ENCODE measurements around the gene VAPA.

Gene VAPA

DNA sequence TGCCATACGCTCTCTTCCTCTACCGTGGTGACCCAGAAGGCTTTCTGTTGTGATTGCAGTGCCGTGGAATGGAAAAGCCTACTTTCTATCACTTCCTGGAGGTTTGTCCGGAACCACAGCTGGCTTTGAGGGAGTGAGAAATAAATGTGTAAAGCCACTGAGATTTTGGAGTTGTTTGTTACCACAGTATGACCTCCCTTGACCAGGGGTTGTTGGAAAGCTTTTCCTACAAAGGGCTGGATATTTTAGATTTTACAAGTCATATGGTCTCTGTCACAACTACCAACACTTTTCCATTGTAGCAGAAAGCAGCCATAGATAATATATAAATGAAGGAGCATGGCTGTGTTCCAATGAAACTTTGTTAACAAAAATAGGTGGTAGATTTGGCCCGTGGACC, 70.3 kb downstream of the VAPA start:
- DNase-seq: no peak

DNA sequence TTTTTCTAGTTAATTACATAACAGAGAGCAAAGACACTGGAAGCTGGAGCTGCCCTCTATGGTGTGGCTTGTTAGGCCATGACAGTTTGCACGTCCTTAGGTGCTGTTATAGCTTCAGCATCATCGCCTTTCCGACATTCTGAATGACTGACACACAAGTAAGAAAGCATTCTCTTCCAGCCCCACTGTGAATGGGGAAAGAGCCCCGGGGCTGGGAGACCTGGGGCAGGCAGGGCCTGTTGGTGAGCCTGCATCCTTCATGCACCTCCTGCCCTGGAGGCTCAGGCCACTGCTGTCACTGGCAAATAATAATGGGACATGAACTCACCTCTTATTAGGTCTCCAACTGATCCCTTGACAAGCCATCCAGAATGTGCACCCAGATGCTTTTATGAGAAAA, 71.8 kb downstream of the VAPA start:
- DNase-seq: no peak

DNA sequence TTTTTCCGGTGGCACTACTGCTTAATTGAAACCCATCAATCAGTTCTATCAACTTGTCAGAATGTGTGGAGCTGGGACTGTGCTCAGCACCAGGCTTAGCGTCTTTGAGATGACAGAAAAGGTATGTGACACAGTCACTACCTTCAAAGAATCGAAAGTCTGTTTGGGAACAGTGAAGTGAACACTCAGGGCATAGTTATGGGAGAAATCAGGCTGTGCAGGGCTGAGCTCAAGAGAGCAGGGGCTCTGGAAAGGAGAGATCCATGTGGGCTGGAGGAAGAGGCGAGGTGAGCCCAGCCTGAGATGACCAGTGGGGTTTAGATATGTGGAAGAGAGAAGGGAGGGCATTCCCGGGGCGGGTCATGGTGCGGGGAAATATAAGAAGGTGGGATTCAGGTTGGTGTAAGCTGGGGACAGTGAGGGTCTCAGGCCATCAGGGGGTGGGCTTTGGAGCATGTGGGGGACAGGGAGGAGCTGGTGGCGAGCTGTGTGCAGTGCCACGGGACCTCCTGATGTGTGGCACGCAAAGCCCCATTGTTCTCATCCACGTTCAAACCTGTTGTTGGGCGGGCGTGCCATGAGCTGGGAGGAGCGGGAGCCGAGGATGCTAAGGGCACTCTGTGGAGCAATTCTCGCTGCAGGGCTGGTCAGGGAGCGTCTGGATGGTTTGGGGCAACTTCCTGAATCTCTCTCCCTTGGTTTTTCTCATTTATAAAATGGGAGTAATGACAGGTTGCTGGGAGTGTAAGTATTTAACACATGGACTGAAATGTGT, 72.5 kb downstream of the VAPA start:
- no peak for DNase-seq

DNA sequence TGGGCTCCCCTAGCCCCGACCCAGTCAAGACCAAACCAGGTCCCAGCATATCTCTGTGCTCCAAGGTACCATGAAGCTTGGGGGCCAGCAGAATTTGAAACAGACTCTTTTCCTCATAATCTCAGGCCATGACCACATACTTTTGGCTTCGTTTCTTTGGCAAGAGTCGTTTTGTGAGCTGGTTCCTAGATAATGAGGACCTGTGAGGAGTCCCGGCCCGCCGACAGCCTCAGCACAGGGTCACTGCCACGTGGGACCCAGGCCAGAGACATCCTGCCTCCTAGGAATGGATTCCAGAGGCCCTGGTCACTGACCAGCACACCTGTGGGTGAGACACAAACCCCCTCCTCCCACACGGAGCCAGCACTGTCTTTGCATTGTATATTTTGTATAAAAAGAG, 73.5 kb downstream of the VAPA start:
- DNase-seq: no peak

DNA sequence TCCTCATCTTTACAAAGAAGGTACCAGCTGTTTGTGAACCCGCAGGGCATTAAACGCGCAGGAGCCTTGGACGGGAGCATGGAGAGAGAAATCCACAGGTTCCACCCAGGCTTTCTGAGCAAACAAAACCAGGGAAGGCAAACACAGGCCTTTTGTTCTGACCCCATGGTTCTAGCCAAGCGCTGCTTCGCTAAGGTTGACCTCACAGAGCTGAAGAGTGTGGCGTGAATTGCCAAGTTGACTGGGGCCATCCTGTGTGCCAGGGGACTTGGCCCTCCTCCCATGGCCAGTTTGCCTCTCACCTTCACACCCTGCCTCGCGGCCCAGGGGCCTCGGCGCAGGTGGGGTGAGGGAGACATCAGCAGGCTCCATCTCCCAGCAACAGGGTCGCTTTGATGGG, 74.1 kb downstream of the VAPA start:
- no peak for DNase-seq

DNA sequence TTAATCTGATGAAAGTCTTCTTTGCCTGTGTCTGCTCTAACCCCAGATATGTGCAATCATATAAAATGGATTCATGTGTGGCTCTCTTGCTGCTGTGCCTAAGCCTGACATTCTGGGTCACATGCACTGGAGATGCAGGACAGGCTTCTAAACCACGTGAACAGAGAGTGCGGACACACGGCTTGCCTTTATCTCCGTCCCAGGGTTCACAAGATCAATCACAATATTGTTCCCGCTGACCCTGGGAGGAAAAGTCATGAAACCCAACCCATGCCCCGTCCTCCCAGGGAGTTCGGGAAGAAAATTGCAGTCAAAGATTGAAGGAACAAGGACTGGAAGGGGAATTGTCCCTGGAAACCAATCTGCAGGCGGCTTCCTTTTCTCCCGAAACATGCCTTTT, 74.8 kb downstream of the VAPA start:
- DNase-seq: no peak

DNA sequence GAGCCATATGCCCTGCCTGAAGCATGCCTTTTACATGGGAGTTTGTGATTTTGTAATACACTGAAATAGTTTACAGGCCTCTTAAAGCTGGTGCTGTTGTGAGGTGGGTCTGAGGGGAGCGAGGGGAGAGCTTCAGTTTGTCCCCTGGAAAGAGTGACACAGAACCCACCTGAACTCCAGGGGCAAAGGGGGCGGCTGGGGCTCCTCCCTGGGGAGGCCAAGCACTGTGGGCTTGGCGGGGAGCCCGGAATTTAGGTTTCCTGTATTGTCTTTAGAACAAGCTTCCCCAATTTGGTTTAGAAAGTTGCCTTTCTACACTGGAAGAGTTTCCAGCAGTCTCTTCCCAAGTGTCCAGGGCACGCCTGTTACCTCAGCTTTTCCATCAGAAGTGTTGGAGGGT, 75.7 kb downstream of the VAPA start:
- no peak for DNase-seq

DNA sequence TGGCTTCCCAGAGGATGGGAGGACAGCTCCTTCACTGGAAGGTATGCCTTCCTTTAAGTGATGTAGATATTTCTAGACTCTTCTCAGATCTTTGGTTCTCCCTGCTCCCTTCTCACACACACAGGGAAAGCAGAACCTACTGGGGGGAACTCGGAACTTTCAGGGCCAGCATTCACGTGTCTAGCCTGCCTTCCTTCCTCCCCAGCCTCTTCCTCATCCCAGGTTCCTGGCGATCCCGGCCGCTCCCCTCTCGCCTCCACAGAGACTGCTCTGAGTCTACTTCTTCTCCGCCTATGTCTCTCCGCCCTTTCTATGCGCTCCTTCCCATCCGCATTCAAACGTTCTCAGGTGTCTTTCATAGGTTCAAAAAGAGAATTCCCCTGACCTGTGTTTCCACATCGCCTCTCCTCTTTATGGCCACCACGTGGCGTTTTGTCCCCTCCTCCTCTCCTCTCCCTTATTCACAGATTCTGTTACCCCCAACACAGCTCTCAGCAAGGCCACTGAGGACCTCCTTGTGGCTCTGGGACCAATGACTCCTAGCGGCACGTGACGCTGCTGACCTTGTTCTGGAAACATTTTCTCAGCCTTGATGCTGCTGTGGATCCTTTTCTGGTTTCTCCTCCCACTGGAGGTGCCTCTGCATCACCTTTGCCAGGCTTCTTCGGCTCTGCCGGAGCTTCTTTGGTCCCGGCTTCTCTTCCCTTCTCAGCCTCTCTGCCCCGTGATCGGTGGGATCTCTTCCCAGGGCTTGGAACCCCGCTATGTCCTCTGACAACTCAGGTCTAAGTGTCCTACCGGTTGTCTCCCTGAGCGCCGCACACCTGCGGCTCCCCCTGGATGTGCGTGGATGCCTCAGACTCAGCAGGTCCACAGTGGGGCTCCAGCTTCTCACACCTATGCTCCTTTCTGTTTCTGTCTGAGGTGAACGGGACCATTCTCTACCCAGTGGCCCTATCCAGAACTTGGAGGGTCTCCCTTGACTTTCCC, 77.5 kb downstream of the VAPA start:
- DNase-seq: no peak

DNA sequence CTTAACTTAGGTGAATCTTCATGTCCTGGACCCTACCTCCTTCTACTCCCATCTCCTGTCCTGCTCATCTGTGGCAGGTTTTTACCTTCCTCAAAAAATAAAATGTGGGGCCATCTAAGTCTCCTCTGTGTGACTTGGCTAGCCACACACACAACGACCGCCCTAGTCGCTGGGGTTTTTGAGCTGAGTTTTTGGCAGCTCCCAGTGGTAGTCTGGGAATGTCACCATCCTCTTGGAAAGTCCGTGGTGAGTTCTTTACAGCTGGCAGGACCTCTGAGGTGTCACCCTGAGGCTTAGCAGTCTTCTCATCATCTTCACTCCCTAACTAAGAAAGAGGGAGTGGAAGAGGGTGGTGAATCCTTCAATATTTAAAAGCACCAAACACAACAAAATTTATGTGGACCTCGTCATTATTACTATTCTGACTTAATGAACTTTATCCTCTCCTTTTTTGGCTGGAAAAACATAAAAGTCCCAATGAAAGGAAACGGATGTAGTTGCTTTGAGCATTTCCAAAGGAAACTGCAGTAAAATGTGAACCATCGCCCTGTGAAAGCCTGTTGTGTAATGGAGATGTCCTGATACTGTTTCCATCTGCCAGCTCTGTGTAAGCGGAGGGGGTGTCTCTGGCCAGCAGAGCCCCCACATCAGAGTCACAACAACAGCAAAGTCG, 78.6 kb downstream of the VAPA start:
- DNase-seq: no peak

DNA sequence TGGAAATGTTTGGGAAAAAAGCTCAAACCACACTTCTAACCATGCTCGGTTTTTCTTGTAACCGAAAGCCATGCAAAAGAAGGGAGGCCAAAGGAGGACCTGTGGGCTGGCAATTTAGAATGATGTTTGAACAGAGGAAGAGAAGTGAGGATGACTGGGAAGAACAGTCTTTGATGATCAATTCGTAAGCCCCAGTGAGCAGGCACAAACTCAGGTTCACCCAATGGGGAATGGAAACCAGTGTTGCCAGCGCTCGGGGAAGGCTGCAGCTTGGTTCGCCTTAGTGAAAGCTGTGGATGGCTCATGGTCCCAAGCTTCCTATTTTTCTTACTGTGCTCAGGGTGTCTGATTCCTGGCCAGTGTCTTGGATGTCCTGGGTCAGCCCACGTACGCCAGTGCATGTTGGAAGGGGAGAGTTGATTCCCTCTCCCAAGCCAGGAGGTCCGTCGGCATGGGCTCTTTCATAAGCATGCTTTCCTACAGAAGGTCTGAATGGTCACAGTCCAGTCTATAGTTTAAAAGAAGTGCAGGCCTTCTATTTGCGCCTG, 79.2 kb downstream of the VAPA start:
- no peak for DNase-seq

DNA sequence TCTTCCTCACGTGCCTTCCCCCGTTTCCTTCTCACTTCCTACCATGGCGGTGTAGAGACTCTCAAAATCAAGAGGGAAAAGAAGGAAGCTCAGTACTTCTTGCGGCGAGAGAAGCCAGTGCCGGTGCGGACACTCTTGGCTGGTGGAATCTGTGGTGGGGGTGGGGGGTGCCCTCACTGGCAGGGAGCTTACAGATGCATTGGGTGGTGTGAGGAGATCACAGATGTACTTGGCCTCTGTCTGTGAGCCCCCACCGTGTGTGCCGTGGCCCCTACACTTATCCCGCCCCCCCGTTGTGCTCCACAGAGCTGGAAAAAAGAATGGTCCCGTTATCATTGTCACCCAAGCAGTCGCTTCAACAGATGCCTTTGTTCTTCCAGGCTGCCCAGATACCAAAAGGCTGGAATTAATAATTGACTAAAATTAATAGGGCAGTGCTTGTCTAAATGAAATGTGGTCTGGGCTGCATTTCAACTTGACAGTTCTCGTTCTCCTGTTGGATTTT, 79.8 kb downstream of the VAPA start:
- DNase-seq: no peak

DNA sequence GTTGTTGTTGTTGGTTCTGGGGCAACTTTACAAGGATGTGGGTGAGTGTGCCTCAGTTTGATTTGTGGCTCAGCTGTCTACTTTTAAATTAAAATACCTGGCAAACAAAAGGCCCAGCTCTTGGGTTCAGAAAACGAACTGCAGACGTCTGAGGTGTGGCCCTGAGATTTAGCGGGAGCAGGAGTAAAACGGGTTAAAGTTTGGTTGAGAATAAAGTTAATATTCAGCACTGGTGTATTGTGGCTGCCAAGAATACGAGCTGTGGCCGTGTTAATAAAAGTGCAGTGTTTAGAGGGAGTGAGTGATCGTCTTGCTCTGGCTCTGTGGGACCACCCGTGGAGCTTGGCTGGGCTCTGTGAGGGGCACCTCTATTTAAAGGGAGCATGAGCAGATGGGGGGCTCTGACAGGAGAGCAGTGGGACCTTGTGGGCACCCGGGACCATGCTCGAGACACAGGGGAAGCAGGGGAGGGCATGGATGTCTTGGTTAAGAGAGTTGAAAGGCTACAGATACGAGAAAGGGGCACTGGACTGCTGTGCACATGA, 80.3 kb downstream of the VAPA start:
- no peak for DNase-seq

DNA sequence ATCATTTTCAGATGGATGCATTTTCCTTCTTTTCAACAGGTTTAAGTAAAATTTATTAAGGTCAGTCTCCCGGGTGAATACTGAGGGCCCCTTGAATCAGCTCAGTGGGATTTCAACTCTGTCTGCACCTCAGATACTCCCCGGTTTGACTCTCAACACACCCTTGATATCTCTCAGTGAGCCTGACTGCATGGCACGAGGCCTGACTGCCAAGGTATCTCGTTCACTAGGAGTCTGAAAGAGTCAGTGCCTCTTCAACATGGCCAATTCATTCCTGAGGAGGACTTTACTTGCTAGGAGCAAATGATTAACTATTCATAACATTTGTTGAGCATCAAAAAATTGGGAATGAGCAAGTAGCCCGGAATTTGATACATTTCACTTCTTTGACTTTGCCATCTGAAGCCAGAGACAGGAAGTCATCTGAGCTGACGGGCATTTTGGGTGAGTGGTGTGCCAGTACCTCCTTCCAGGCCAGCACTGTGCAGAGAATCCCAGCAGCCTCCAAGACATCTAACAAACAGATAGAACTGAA, 81.0 kb downstream of the VAPA start:
- no peak for DNase-seq

DNA sequence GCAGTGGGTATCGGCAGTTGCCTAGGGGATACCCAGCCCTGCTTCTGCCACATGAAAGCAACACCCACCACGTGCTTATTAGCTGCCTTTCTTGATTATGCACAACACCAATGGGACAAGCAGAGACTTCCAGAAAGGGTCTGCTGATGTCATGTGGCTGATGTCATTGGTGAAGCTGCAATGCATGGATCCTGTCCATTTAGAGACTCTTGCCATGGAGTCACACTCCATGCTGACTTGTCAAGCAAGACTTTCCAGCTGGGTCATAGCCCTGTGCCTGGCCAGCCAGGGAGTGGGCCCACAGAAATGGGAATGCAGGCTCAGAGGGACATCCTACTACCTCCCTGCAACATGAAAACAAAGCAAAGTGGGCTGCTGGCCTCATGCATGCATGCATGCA, 81.8 kb downstream of the VAPA start:
- DNase-seq: no peak

DNA sequence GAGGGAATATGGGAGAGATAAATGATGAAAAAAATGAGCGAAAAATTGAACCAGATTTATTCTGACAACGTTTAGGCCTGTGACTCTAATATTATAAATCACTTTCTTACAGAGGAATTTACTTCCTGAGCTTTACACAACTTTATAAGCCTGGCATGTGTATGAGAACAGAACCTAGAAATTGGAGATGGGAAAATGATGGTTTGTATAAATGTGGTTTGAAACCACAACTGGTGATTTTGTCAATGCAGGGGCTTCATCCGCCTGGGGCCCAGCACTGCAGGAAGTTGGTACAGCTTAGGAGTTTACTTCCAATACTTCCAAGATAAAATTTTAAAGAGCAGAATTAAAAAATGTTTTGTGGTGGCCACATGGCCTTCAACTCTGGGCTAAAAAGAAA, 82.3 kb downstream of the VAPA start:
- no peak for DNase-seq

DNA sequence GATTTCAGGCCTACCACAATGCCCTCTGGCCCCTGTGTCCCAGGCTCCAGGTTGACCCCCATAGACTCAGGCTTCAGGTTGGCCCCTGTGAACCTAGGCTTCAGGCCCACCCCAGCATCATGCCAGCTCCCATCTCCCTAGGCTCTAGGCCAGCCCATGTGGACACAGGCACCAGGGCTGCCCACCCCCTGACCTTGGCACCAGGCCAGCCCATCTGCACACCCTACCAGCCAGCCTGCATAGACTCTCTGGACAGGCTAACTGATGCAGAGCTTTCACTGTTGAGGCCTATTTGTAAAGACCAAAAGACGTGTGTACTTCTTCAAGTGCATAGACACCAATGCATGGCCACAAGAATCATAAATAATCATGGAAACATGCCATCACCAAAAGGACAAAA, 83.9 kb downstream of the VAPA start:
- DNase-seq: no peak

DNA sequence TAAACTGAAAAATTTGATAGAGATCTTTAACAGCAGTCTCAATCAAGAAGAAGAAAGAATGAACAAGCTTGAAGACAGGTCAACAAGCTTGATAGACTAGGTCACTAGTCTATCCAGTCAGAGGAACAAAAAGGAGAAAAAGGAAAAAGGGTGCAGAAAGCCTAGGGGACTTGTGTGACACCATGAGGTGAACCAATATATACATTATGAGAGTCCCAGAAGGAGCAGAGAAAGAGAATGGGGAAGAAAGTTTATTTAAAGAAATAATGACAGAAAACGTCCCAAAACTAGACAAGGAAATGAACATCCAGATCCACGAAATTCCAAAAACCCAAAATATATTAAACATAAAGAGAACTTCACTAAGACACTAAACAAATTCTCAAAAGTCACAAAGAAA, 84.5 kb downstream of the VAPA start:
- no peak for DNase-seq

DNA sequence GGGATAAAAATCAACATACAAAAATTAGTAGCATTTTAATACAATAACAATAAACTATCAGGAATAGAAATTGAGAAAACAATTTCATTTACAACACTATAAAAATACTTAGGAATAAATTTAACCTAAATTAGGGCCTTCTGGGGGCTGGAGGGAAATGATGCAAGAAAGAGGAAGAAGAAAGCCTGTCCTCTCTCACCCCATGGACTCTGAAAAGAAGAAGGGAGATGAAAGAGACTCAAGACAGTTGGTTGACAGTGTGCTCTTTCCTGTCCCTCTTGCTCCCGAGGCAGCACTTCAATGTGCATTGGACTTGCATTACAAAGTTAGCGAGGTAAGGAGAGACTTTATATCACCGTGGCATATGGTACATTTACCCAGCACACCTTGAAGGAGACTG, 88.5 kb downstream of the VAPA start:
- DNase-seq: no peak

DNA sequence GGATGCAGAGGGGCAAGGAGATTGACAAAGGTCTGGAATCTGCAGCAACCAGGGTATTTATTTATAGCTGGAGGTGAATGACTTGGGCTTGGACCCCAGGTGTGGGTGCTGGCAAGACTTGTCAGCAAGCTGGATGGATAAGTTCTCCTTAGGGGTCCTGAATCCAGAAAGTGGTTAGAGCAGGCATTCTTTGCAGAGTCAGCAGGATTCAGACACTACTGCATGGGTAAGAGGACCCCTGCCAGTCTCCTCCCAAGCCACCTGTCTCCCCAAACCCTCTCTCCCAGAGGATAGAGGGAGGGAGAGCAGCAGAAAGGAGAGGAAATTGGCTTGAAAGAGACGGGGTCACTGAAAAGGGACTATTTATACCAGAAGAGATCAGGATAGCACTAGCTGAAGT, 89.5 kb downstream of the VAPA start:
- no peak for DNase-seq

DNA sequence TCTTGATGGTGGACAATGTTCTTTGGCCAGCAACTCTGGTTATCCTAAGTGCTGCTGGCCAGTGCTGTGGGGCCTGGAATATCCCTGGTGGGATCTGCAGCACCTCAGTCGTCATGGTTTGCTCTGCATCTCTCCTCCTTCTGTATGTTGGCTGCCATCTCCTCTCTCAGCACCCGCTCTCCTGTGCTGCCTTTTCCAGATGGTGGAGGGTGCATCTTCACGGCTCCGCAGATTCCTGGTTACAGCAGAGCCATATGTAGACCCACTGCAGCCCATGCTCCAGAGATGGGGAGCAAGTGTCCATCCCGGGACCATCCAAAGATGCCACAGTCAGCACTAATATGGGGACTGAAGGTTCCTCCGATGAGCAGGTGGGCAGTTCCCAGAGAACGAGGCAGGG, 90.0 kb downstream of the VAPA start:
- no peak for DNase-seq

DNA sequence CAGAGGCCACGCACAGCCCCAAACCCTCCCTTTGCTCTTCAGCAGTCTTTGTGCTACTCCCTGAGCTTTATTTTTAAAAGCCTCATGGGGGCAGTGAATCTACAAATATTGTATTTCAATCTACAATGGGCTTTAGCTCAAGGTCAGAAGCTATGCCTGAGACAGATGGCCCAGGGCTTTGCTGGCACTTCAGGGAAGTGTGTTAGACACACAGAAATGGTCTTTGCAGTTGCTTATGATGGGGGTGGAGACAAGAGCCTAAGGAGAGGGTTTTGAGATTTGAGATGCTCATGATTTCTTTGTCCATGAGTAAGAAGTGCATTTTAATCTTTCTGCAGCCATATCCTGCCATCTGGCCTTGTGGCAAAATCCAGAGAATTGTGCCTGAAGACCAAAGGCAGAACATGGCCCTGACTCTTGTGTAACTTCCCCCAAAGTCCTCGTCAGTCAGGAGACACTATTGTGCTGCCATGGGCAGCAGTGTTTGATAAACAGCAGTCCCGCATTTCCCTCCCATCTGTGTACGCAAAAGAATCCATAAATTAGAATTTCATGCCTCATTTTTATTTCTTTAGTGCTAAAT, 92.6 kb downstream of the VAPA start:
- no peak for DNase-seq

DNA sequence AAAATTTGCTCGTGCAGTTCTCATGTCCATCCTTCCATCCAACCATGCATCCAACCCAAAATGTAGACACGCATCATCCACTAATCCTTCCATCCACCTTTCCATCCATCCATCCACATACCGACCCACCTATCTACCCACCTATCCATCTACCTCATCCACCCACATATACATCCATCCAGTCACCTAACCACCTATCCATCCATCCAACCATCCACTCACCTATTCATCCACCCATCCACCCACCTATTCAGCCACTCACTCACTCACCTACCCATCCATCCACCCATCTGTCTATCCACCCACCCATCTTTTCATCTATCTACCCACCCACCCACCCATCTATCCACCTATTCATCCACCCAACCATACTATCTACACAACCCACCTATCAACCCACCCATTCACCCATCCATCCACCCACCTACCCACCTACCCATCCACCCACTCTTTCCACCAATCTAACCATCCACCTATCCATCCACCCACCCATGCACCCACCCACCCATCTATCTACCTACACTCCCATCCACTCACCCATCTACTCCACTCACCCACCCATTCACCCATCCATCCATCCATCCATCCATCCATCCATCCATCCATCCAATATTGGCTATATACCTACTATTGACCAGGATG, 94.3 kb downstream of the VAPA start:
- DNase-seq: no peak
